ENCODE data around the gene CACNA2D3.

DNA sequence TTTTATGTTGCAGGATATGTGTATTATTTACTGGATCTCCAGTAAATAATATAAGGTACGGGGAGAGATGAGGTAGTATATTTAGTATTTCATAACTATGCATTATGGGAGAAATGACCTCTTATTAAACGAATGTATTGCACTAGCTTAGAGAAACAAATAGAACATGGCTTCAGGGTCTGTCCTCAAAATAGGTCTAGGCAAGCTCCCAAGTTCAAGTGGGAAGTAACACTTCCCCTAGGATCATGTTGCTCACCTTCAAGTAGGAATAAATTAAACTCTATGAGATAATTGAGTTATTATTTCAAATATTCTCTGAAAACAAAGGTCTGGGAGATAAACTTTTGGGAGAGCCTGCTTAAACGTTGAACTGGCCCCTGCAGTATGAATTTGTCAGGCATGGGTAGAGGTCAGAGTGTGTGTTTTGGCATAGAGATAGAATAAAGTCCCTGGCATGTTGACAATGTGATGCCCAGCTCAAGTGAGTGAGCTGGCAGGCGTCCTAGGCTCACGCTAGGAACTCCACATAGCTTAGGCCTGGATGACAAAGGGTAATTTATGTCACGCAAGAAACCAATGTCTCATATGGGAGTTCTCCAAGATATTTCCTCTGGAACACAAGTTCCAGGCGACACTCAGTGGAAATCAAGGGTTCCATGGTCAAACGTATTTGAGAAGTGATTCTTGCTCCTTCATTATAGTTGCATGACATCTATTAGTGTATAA, 236.8 kb downstream of the CACNA2D3 start:
- TF ChIP-seq GATA2 (IDR thresholded peaks at IDR 0.05; ENCODE audit: low read depth, low read length) = no peak
- no peak for TF ChIP-seq GATA3 (IDR thresholded peaks at IDR 0.05; ENCODE audit: low read depth, low read length)
